Tibial nerve (tissue), 4 donors: Measurements from ENCODE around the gene SLC37A1. TPM values are rescaled to one million over a fixed set of nuclear protein-coding genes. Genes with fewer than 3 reads are reported as not detected.

Experiments
- DNase-seq, 2 donors: peaks; one replicate each; pipeline ENCODE4 v3.0.0-alpha.2; 2019; ENCODE audit warnings: low spot score in 2 of 2
- H3K27ac ChIP-seq, 4 donors: fragments of 200-600 bp; sonication (generic) in 3 of 4; one replicate each; pipeline ENCODE4 v1.5.1; 2017 to 2019; ENCODE audit warnings: mild to moderate bottlenecking in 1 of 4
- H3K27me3 ChIP-seq, 2 donors: fragments of 200-600 bp; sonication (generic) in 1 of 2; one replicate each; pipeline versions ENCODE4 v1.5.1 to v1.6.0; 2017 to 2019
- H3K36me3 ChIP-seq, 3 donors: fragments of 200-600 bp; sonication (generic); one replicate each; pipeline ENCODE4 v1.5.1; 2018 to 2019
- H3K4me1 ChIP-seq, 4 donors: fragments of 200-600 bp; sonication (generic) in 3 of 4; one replicate each; pipeline ENCODE4 v1.5.1; 2017 to 2019
- H3K4me3 ChIP-seq, 4 donors: fragments of 200-600 bp; sonication (generic) in 3 of 4; one replicate each; pipeline ENCODE4 v1.5.1; 2017 to 2019; ENCODE audit warnings: mild to moderate bottlenecking in 1 of 4, moderate library complexity in 1 of 4
- H3K9me3 ChIP-seq, 4 donors: fragments of 200-600 bp; sonication (generic) in 3 of 4; one replicate each; pipeline ENCODE4 v1.5.1; 2017 to 2019
- CTCF ChIP-seq, 5 experiments: fragments of 200-600 bp in 3 of 5; fragments of 450-650 bp in 2 of 5; sonication (generic) in 3 of 5; IDR thresholded peaks; one replicate each; pipeline ENCODE4 v1.5.1; 2016 to 2019; ENCODE audit warnings: antibody characterized with exemption in 5 of 5, mild to moderate bottlenecking in 3 of 5, moderate library complexity in 2 of 5
- EP300 ChIP-seq, 2 donors: sonication (generic); formaldehyde crosslinking; IDR thresholded peaks; one replicate each; pipeline ENCODE4 v1.6.1; 2017; ENCODE audit warnings: antibody characterized with exemption in 2 of 2, mild to moderate bottlenecking in 1 of 2
- POLR2A ChIP-seq, 2 donors: fragments of 450-650 bp; IDR thresholded peaks; one replicate each; pipeline ENCODE4 v1.6.1; 2017; ENCODE audit warnings: antibody characterized with exemption in 2 of 2, mild to moderate bottlenecking in 2 of 2, moderate library complexity in 2 of 2
- WGBS, 2 donors: methylation state at CpG; one replicate each; pipeline ENCODE4 v1.1.5; 2018; 5-methylcytosine and 5-hydroxymethylcytosine counted together
- total RNA-seq, 4 donors: library from RNA; depleted of rRNA; stranded (reverse); fragments of >200 nt; gene quantifications; one replicate each; pipeline ENCODE4 v1.1.0, GENCODE V29; 2016

SLC37A1 gene
- total RNA-seq, 4 donors from 2014 or later: 4.4 to 6.7 (median 5.0) TPM

- WGBS, 2 donors: 77 to 78% methylated on average over 23 of the region's 23 CpGs
- H3K9me3 ChIP-seq: no peaks in the 10 kb centered on the region
- no peaks in the 10 kb centered on the region for H3K4me1 ChIP-seq
- H3K4me3 ChIP-seq: no peak overlapping the region
- no peaks in the 10 kb centered on the region for H3K27me3 ChIP-seq
- H3K27ac ChIP-seq: no peak overlapping the region
- no peak for TF ChIP-seq EP300 (IDR thresholded peaks at IDR 0.05)
- no peak for TF ChIP-seq CTCF (IDR thresholded peaks at IDR 0.05)
- TF ChIP-seq POLR2A (IDR thresholded peaks at IDR 0.05): no peak
- DNase-seq: no peak
- H3K36me3 ChIP-seq: peaks cover 0 to 87% (median 0%) of the 10 kb centered on the region in 3 donors
These were observed 48.4 kb downstream of the SLC37A1 start for GRCh38 chr21:42561762-42562650.

GRCh38 chr21:42562816-42563215 is 49.2 kb downstream of the SLC37A1 start:
- H3K4me3 ChIP-seq: no peak overlapping the region
- H3K27me3 ChIP-seq: no peaks in the 10 kb centered on the region
- WGBS, 2 donors: 79 to 82% methylated on average over 8 of the region's 8 CpGs
- no peaks in the 10 kb centered on the region for H3K9me3 ChIP-seq
- no peak overlapping the region for H3K27ac ChIP-seq
- no peak for DNase-seq
- TF ChIP-seq EP300 (IDR thresholded peaks at IDR 0.05) (no peak), POLR2A (IDR thresholded peaks at IDR 0.05) (no peak), CTCF (IDR thresholded peaks at IDR 0.05) (no peak)
- peaks cover 0 to 87% (median 0%) of the 10 kb centered on the region in 3 donors for H3K36me3 ChIP-seq
- no peaks in the 10 kb centered on the region for H3K4me1 ChIP-seq

- no peak for DNase-seq
- Histone ChIP-seq H3K27ac (no peak overlapping the region), H3K4me1 (no peaks in the 10 kb centered on the region), H3K36me3 (peaks cover 0 to 88% (median 0%) of the 10 kb centered on the region in 3 donors), H3K27me3 (no peaks in the 10 kb centered on the region), H3K9me3 (no peaks in the 10 kb centered on the region), H3K4me3 (no peak overlapping the region)
- WGBS, 2 donors: 74 to 80% methylated on average over 10 of the region's 10 CpGs
- no peak for TF ChIP-seq EP300 (IDR thresholded peaks at IDR 0.05)
- TF ChIP-seq POLR2A (IDR thresholded peaks at IDR 0.05): no peak
- TF ChIP-seq CTCF (IDR thresholded peaks at IDR 0.05): no peak
These were observed 49.6 kb downstream of the SLC37A1 start for GRCh38 chr21:42563261-42563660.

- Histone ChIP-seq H3K4me3 (no peak overlapping the region), H3K27ac (no peak overlapping the region), H3K4me1 (no peaks in the 10 kb centered on the region), H3K36me3 (peaks cover 0 to 90% (median 0%) of the 10 kb centered on the region in 3 donors), H3K9me3 (no peaks in the 10 kb centered on the region), H3K27me3 (no peaks in the 10 kb centered on the region)
- no peak for TF ChIP-seq CTCF (IDR thresholded peaks at IDR 0.05)
- no peak for TF ChIP-seq EP300 (IDR thresholded peaks at IDR 0.05)
- TF ChIP-seq POLR2A (IDR thresholded peaks at IDR 0.05): no peak
- 81 to 82% methylated on average over 12 to 14 of the region's 14 CpGs for WGBS, 2 donors
- no peak for DNase-seq
These were observed 50.0 kb downstream of the SLC37A1 start for GRCh38 chr21:42563686-42564085.

GRCh38 chr21:42564561-42564971 is 50.9 kb downstream of the SLC37A1 start:
- Histone ChIP-seq H3K9me3 (no peaks in the 10 kb centered on the region), H3K27ac (no peak overlapping the region), H3K4me1 (no peaks in the 10 kb centered on the region), H3K36me3 (peaks cover 0 to 90% (median 0%) of the 10 kb centered on the region in 3 donors), H3K4me3 (no peak overlapping the region), H3K27me3 (no peaks in the 10 kb centered on the region)
- WGBS, 2 donors: 82 to 89% methylated on average over 17 of the region's 17 CpGs
- no peak for DNase-seq
- TF ChIP-seq POLR2A (IDR thresholded peaks at IDR 0.05): no peak
